Urothelium cell line (cell line): Measurements from ENCODE around the gene CLPTM1L.
"Not testable (repeated sequence)": the region's sequence is repeated elsewhere in the genome, so short reads cannot be mapped to it uniquely, and the experiment has no call there.

Source experiments
- DNase-seq: peaks from one replicate; pipeline ENCODE4 v3.0.0; 2011; ENCODE audit warnings: low spot score, mixed read lengths
- FAIRE-seq: peaks from 2 replicates; lab custom pipeline; 2011; peaks lifted over from hg19 to GRCh38; lab: Jason Lieb, UNC

The CLPTM1L gene

GRCh38 chr5:1328237-1329110, 16.4 kb downstream of the CLPTM1L start:
- peak; percentile 62 for DNase-seq
- FAIRE-seq, result not testable (repeated sequence)

- not testable (repeated sequence) for DNase-seq
- FAIRE-seq, result peak; percentile 32
Measured at GRCh38 chr5:1326901-1327756, 17.8 kb downstream of the CLPTM1L start.

GRCh38 chr5:1326532-1326875, 18.4 kb downstream of the CLPTM1L start:
- FAIRE-seq, result peak; percentile 91
- not testable (repeated sequence) for DNase-seq

- no peak for FAIRE-seq
- peak; percentile 78 for DNase-seq
Measured at GRCh38 chr5:1325870-1326531, 18.9 kb downstream of the CLPTM1L start.

GRCh38 chr5:1325191-1325741, 19.6 kb downstream of the CLPTM1L start:
- peak; percentile 52 for DNase-seq
- FAIRE-seq, result peak; percentile 32

- peak; percentile 62 for DNase-seq
Measured at GRCh38 chr5:1324719-1325190, 20.1 kb downstream of the CLPTM1L start.

GRCh38 chr5:1324301-1324700, 20.6 kb downstream of the CLPTM1L start:
- no peak for FAIRE-seq
- no peak for DNase-seq

More at GRCh38 chr5:1324719-1325190, 20.1 kb downstream of the CLPTM1L start:
- FAIRE-seq, result peak; percentile 30

- FAIRE-seq, result no peak
- DNase-seq, result no peak
Measured at GRCh38 chr5:1323803-1324173, 21.1 kb downstream of the CLPTM1L start.

GRCh38 chr5:1322955-1323802, 21.7 kb downstream of the CLPTM1L start:
- DNase-seq (no peak), FAIRE-seq (no peak)

GRCh38 chr5:1322036-1322900, 22.6 kb downstream of the CLPTM1L start:
- no peak for DNase-seq
- FAIRE-seq, result no peak

GRCh38 chr5:1321576-1321975, 23.3 kb downstream of the CLPTM1L start:
- DNase-seq (no peak), FAIRE-seq (no peak)

- FAIRE-seq (no peak), DNase-seq (no peak)
Measured at GRCh38 chr5:1320436-1321344, 24.2 kb downstream of the CLPTM1L start.

- FAIRE-seq (no peak), DNase-seq (no peak)
Measured at GRCh38 chr5:1319436-1320256, 25.3 kb downstream of the CLPTM1L start.

- FAIRE-seq (no peak), DNase-seq (no peak)
Measured at GRCh38 chr5:1318659-1319251, 26.1 kb downstream of the CLPTM1L start.

GRCh38 chr5:1317921-1318565, 26.9 kb downstream of the CLPTM1L start:
- DNase-seq (no peak), FAIRE-seq (no peak)
